NCI-H524 (cell line): ENCODE results near the gene ROCK2.
"Not testable (repeated sequence)": the region's sequence is repeated elsewhere in the genome, so short reads cannot be mapped to it uniquely, and the experiment has no call there.

Experiments used
- DNase-seq, 2 experiments: peaks; one replicate each; lab custom pipeline; 2025; lab: John Stamatoyannopoulos, UW

ROCK2 gene

GRCh38 chr2:11179899-11180298, 164.5 kb downstream of the ROCK2 start:
- DNase-seq: no peak

- no peak for DNase-seq
Measured at GRCh38 chr2:11179196-11179595, 165.2 kb downstream of the ROCK2 start.

- peak; percentile 11 to 27 for DNase-seq
Measured at GRCh38 chr2:11177871-11178690, 166.4 kb downstream of the ROCK2 start.

GRCh38 chr2:11175293-11175795, 169.1 kb downstream of the ROCK2 start:
- no peak for DNase-seq

- no peak for DNase-seq
Measured at GRCh38 chr2:11174222-11174621, 170.2 kb downstream of the ROCK2 start.

GRCh38 chr2:11169333-11169732, 175.1 kb downstream of the ROCK2 start:
- DNase-seq: no peak

- no peak for DNase-seq
Measured at GRCh38 chr2:11168488-11168887, 175.9 kb downstream of the ROCK2 start.

- DNase-seq: no peak
Measured at GRCh38 chr2:11166476-11166875, 178.0 kb downstream of the ROCK2 start.

- not testable (repeated sequence) for DNase-seq
Measured at GRCh38 chr2:11165046-11165445, 179.4 kb downstream of the ROCK2 start.

- DNase-seq: no peak
Measured at GRCh38 chr2:11163439-11164317, 180.8 kb downstream of the ROCK2 start.

- DNase-seq: no peak
Measured at GRCh38 chr2:11161747-11162146, 182.7 kb downstream of the ROCK2 start.

GRCh38 chr2:11160731-11161455, 183.5 kb downstream of the ROCK2 start:
- no peak for DNase-seq

- DNase-seq: no peak
Measured at GRCh38 chr2:11160256-11160655, 184.2 kb downstream of the ROCK2 start.

- DNase-seq: no peak
Measured at GRCh38 chr2:11159574-11160170, 184.8 kb downstream of the ROCK2 start.

- no peak for DNase-seq
Measured at GRCh38 chr2:11158916-11159573, 185.4 kb downstream of the ROCK2 start.

- no peak for DNase-seq
Measured at GRCh38 chr2:11157731-11158130, 186.7 kb downstream of the ROCK2 start.

- DNase-seq: no peak
Measured at GRCh38 chr2:11157296-11157695, 187.1 kb downstream of the ROCK2 start.

GRCh38 chr2:11156396-11157075, 187.9 kb downstream of the ROCK2 start:
- no peak for DNase-seq

GRCh38 chr2:11155381-11156035, 188.9 kb downstream of the ROCK2 start, which contains the start of gene SLC66A3:
Gene SLC66A3, plus strand, starts transcription at chr2:11155467. Its CDS starts 80 bp downstream, at chr2:11155547.
- DNase-seq: peak; percentile 69 to 93

- peak; percentile 87 to 93 for DNase-seq
Measured at GRCh38 chr2:11154923-11155380, 189.5 kb downstream of the ROCK2 start.
